Medulla oblongata (tissue), 1 donor: ENCODE results near the gene UBTD1.
A peak's percentile ranks its signal among the peaks of the same experiment; 100 is the strongest.
"Not testable (repeated sequence)": the region's sequence is repeated elsewhere in the genome, so short reads cannot be mapped to it uniquely, and the experiment has no call there.

Source experiments
- DNase-seq: peaks from one replicate; pipeline ENCODE4 v3.0.0-alpha.2; 2015; ENCODE audit errors: extremely low spot score

UBTD1 gene

DNA sequence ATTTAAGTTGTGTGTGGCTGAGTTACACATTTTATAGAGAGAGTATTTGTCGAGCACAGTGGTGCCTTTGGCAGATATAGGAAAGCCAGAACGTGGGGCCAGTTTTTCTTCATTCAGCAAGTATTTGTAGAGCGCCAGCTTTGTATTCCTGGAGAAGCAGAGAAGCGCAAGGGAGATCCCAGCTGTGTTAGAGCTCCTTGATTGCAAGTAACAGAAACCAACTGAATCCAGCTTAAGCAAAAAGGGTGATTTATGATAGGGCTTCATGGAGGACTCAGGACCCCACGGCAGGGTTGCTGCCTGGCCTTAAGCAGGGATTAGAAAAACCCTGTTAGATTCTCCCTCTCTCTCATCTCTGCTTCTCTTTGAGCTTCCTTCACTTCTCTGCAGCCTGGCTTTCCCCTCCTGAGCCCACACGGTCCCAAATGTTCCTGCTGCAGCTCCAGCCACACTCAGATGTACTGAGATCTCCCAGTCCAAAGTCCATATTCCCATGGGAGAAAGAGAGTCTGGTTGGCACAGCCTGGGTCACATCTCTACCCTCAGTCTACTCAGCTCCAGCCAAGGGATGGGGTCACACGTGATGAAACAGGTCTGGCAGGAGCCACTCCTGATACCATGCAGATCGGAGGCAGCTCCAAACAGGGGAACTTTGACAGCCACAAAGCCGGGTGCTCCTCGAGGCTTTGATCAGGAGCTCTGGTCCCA, 16.7 kb downstream of the UBTD1 start:
- no peak for DNase-seq

DNA sequence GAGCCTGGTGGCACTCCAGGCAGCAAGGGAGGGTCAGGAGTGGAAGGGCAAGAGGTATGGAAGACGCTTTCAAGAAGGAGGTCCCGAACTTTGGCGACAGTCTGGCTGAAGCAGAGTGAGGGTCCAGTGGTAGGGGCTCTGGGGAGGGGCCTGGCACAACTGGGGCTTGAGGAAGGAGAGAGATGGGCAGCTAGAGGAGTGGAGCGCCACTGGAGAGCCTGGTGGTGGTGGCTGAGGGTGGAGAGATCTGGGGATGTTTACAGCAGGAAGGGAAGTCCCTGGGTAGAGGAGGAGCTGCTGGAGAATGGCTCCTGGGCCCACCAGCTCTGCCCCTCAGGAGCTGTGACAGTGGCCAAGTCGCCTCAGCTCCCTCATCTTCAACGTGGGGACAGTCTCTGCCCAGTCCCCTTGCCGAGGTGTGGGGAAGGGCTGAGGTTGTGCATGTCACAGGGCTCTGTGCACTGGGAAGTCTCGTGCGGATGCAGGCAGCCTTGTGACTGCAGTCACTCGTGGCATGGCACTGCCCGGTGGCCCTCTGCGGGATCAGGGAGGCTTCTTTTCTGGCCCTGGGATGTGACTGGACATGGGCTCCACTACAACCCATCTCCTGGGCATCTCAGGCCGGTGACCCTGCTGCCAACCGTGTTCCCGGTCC, 18.5 kb downstream of the UBTD1 start:
- no peak for DNase-seq

DNA sequence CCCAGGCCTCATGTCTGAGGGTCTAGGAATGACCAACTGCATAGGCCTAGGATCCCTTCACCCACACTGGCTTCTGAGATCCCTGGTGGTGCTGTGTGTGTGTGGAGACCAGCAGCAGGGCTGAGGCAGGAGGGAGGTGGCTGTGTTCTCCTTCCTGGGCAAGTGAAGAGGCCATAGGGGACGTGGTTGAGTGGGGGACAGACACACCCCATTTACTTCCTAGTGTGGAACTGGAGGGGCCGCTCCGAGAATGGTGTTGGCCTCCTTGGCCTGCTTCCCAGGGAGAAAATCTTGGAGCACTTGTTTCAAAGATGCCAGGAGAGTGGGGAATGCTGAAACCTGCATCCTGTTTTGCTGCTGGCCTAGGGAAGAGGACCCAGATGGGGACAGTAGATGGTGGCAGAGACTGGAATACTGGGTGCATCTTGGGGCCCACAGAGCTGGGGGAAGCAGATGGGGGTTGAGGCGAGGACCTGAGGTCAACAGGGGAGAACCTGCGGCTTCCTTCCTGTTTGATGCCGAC, 19.1 kb downstream of the UBTD1 start:
- no peak for DNase-seq

DNA sequence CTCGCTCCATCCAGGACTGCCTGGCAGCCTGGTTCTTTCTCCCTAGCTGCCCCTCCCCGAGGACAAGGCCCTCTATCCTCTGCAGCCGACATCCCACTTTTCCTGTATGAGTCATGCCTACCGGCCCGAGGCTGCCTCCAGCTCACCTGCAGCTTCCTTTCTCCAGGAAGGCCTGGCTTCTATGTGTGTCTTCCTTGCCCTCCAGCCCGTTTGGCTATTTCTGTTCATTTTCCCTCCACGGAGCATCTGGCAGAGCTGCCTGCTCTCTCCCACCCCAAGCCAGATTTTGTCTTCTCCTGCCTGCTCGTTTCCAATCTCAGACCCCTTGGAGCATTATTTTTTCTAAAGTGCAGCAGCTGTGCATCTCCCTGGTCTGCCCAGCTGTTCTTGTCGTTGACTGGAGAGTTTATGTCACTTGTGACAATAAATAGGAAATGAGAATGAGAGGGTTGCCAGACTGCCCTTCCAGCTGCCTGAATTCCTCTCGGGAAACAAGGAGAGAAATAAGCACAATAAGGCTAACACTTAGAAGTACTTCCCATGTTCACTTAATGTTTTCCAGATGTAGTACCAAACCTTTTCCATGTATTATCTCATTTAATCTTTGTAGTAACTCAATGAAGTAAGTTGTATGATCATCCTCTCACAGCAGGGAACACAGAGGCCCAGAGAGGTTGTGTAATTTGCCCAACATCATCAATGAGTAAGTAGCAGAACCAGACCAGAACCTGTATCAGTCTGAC, 19.7 kb downstream of the UBTD1 start:
- DNase-seq: no peak

DNA sequence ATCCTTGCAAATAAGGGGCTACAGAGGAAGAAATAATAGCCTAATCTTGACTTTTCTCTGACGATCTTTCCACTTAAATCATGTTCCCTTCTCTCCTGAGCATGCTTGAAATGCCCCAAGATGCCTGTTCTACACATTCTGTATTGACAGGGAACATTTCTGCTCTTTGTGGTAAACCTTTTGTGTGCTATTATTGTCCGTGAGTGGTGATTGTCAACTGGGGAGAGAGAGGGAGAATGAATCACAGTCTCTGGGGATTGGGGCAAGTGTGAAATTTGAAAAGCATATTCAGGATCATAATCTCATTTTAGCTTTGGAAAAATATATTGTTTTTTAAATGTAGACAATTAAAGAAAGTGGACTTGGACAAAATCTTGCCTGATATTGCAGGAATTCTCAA, 20.6 kb downstream of the UBTD1 start:
- DNase-seq: no peak

DNA sequence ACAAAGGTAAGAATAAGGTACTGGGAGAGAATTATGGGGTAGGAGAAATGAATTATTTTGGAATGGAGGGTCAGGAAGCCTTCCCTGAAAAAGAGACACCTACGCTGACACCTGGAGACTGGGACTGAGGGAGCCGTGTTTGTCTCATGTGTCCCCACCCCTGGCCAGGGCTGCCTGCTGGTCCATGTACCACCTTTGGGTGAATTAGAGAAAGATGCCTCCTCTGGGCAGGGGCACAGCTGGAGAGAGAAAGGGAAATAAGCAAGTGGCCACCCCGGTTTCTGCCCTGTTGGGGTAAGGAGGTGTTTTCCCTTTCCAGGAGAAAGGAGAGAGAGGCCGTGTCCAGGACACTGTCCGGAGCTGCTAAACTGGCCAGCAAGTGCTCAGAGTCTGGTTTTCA, 21.8 kb downstream of the UBTD1 start:
- DNase-seq: no peak

DNA sequence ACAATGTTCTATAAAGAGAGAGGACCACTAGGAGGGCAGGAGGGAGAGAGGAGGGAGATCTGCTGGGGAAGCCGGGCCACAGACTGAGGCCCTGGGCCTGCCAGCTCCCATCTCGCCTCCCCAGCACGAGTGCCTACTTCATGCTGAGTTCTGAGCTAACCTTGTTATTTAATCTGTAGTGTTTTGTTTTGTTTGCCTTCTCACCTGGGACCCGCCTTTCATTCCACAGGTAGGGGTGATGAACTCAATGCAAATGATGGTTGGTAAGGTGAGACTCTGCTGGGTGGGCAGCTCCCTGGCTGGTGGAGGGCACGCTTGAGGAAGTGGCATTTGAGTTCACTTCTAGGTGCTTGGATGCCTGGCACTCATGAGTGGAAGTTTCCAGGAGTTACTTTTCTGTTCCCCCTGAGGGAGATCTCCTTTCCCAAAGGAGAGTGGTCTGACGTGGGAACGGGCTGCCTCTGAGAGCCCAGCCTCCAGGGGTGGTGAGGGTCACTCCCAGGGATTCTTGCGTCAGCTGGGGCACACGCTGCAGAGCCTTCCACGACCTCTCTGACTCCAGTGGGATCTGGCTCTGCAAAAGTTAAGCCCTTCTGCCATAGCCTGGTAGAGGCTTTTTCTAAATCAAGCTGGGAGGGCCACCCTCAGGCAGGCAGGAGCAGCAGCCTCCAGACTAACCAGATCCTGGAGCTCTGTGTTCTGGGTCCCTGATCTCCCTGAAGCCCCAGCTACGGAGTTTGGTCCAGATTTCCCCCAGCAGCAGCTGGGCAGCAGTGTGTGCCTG, 22.4 kb downstream of the UBTD1 start:
- DNase-seq: no peak

DNA sequence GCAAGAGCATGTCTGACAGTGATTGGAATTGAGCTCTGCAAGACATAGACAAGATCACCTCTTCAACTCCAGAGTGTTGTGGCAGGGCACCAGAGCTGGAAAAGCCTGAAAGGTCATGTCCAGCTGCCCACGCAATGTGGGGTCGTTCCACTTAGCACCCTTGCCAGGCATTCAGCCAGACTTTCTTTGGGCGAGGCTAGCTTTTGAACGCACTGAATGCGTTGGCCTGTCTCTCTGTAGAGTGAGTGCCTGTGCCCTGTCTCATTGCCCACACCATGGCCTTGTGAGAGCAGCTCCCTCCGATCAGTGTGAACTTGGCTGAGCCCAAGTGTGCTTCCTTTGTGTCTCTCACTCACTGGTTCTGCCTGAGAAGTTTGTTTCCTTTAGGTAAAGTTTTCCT, 23.3 kb downstream of the UBTD1 start:
- no peak for DNase-seq

DNA sequence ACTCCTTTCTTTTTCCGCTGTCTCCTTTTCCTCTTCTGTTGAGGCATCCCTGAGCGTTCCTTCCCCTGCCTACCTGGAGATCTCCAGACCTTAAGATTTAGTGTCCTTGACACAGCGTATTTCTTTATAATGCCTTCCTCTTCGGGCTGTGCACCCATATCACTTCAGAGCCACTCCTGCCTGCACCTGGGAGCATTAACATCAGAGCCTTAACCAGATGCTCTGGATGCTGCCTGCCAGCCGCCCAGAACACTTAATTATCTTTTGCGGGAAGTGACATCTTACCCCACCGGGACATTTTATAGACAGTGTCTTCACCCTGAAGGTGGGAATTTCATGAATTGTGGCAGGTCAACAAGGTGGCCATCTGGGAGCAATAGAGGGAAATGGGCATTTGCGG, 24.2 kb downstream of the UBTD1 start:
- DNase-seq: no peak

DNA sequence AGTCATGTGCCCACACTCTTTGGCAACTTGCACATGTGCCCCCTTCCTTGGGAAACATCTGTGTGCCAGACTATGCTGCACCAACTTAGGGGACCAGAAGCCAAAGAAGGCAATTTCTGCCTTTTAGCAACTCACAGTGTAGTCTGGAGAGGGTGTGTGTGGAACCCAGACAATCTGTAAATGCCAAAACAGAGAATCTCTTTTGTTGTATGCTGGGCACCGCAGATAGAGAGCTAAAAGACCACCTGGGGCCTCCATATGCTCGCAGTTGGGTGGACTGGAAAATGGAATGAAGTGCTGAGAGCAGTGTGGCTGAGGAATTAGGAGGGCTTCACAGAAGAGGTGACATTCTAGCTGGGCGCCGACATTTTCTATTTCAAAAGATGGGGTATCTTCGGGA, 26.4 kb downstream of the UBTD1 start:
- no peak for DNase-seq

DNA sequence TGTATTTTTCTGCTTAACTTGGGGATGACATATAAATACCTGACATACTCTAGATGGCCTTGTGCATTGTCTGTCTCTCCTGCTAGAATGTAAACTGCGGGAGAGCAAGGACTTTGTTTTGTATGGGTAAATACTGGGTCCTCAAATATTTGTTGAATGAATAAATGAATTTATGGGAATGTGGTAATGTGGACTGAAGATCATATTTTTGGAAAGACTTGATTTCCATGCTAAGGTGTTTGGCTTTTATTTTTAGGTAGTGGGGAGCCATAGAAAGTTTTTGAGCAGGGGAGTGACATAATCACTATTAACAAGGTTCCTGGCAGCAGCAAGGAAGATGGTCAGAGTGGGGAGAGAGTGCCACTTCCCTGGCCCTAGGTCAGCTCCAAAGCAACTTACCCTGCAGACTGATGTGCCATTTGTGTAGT, 27.0 kb downstream of the UBTD1 start:
- no peak for DNase-seq

DNA sequence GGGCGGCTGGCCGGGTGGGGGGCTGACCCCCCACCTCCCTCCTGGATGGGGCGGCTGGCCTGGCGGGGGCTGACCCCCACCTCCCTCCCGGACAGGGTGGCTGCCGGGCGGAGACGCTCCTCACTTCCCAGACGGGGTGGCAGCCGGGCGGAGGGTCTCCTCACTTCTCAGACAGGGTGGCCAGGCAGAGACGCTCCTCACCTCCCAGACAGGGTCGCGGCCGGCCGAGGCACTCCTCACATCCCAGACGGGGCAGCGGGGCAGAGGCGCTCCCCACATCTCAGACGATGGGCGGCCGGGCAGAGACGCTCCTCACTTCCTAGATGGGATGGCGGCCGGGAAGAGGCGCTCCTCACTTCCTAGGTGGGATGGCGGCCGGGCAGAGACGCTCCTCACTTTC, 30.2 kb downstream of the UBTD1 start:
- not testable (repeated sequence) for DNase-seq

DNA sequence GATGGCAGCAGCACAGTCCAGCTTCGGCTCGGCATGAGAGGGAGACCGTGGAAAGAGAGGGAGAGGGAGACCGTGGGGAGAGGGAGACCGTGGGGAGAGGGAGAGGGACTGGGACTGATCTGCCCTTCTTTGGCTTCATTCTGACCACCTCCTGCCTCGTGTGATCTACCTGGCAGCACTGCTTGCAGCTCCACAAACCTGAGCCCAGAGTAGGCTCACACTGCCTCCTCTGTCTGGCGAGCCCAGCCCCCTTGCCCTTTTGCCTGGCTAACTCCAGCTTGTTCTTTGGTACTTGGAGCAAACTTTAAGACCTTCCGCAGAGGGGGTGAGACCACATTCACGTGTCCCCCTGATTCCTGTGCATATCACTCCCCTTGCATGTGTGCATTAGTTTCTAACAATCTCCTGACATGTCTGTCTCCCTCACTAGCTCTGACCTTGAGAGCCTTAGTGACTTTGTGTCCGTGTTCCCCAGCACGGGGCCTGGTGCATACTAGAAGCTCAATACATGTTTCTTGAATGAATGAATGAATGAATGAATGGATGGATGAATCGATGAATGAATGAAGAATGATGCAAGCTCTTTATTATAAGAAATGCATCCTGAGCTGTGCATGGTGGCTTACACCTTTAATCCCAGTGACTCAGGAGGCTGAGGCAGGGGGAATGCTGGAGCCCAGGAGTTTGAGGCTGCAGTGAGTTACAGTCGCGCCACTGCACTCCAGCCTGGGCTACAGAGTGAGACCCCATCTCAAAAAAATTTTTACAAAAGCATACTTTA, 31.2 kb downstream of the UBTD1 start:
- DNase-seq: no peak

DNA sequence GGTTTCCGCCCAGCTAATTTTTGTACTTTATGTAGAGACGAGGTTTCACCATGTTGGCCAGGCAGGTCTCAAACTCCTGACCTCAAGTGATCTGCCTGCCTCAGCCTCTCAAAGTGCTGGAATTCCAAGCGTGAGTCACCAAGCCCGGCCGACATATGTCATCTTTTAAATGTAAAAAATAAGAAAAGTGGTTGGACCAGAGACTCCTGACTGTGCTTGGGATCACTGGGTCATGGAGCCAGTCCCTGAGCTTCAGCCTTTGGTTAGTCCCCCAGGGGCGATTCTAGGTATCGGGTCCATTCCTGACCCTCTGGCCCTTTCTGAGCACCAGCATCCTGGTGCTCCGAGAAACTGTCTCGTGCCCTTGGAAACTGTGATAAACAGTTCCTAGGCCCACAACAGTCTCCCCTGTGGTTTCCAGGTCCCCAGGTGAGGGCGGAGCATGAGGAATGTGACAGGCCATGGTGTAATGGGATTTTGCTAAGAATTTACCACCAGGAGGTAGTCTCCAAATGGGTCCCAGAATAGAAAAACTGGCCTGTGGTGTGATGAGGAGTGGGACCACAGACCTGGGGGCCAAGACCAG, 32.8 kb downstream of the UBTD1 start:
- DNase-seq: no peak

DNA sequence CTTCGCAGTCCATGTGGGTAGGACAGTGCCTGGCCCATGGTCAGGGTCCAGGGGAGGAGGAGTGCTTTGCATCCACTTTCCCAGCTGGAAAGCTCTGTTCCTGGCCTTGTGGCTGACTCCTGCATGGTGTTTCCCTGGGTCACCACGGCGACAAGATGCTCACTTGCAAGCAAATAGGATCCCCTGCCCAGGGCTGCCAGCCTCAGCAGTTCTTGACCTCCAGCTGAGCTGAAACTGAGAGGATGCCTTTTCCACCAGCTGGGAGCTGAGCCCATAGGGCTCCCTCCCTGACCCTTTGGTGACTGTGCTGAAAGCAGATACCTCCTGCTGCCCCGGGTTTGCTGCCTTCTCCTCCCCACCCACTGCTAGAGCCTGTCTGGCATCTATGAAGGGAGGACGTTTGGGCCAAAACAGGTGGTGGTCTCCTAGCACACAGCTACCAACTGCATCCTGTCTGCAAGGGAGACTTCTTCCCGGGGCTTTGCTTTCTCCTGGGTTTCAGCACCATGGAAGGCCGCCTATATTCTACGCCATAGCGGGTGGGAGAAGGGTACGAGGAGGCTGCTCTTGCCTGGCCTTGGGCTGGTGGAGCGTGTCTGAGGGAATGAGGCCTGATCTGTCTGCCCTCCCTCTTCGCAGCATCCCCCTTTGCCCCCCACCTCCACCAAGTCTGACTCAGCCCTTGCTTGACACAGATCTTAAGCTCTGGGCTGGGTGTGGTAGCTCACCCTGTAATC, 34.4 kb downstream of the UBTD1 start:
- DNase-seq: peak; percentile 71

DNA sequence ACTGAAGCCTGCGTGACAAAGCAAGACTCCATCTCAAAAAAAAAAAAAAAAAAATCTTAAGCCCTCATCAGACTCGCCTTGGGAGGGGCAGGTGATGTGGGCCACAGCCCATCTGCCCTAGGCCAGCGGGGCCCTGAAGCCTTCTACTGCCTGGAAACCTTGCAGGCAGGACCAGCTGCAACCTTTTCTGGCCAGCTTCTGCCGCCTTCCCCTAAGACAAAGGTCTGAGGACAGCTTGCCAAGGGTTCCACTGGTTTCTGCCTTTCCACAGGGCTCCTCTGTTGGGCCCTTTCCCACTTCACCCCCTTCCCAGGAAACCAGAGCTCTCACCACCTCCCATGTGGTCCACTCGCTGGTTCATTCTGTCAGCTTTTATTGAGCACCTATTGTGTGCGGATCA, 35.2 kb downstream of the UBTD1 start:
- DNase-seq: peak; percentile 63

DNA sequence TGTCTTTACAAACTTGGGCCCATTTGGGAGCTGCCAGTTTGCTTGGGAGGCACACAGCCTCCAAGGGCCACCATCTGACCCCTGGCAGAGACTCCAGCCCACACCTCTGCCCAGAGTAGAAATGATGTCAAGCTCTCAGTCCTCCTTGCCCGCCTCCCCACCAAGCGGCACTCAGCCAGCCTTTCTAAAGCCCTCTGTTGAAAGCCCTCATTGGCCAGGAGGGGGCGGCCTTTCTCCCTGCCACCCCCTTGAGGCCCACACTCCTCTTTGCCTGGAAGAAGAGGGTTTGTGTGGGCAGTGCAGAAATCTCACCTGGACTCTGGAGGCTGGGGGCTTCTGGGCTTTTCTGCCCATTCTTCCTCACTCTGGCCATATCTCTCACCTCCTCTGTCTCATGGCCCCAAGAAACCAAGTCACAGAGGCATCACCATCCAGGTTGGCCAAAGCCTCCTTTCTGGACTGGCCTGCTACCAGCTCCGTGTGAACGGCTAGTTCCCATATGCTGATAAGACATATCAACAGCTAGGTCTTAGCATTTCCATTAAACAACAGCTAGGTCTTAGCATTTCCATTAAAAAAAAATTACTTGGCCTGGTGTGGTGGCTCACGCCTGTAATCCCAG, 36.1 kb downstream of the UBTD1 start:
- peak; percentile 86 for DNase-seq

DNA sequence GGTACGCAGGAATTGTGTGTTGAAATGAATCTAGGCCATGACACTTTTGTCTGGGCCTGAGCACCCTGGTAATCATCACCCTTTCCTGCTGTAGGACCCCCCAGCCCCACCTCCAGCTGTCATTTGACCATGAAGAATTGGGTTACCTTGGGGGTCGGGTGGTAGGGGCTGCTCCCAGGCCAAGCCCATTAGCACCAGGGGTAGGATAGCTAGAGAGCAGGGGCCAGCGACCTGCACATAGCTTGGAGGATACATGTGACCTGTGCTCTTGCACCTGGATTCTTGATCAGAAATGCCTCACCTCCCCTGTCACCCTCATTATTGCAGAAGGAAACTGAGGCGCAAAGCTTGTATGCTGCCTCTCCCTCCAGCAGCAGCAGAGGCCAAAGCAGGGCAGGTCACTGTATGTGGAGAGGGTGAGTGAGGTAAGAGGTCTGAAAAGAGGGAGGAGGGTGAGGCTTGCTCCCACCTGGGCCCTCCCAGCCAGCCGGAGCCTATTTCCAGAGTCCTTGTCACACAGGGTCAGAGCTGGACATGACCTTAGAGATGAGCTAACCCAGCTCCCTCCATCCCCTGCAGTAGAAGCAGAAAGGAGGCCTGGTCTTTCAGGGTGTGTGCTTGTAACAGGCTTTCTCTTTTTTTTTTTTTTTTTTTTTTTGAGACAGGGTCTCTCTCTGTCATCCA, 38.6 kb downstream of the UBTD1 start:
- no peak for DNase-seq

DNA sequence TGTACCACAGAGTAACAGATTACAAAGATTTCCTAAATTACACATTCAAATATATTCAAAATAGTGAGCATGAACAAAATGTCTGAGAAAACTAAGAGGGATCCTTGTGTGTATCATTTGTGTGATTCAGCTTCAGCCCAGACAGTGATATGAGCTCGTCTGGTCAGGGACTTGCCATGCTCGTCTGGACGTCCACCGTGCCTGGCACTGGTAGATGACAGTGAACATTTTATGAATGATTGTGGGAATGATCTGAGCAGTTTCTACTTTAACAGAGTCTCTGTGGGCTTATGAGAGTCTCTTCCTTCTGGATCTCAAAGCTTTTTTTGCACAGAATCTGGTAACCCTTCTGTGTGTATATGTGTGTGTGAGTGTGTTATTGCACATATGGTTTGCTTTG, 39.7 kb downstream of the UBTD1 start:
- DNase-seq: no peak
